HFF-Myc (cell line): ENCODE results near the gene ECT2.

Source experiments
- DNase-seq: peaks from one replicate; pipeline ENCODE4 v3.0.0-alpha.2; 2011; ENCODE audit warnings: low read depth; ENCODE audit errors: extremely low read depth
- H3K4me3 ChIP-seq: replicated peaks from 2 replicates; pipeline ENCODE4 v1.5.1; 2011; ENCODE audit warnings: low read depth, mild to moderate bottlenecking, control low read depth, low read length
- CTCF ChIP-seq: IDR thresholded peaks from 2 replicates; pipeline ENCODE4 v1.5.1; 2012; ENCODE audit warnings: mild to moderate bottlenecking, low read depth, low read length, control low read depth; ENCODE audit errors: missing control alignments

Gene ECT2

GRCh38 chr3:172777901-172778300 is 27.4 kb downstream of the ECT2 start:
- no peak for DNase-seq
- no peak overlapping the region for H3K4me3 ChIP-seq
- no peak for TF ChIP-seq CTCF

- DNase-seq: no peak
- TF ChIP-seq CTCF: no peak
- H3K4me3 ChIP-seq: no peak overlapping the region
These were observed 31.7 kb downstream of the ECT2 start for GRCh38 chr3:172782235-172782634.

- H3K4me3 ChIP-seq: no peak overlapping the region
- DNase-seq: no peak
- no peak for TF ChIP-seq CTCF
These were observed 35.5 kb downstream of the ECT2 start for GRCh38 chr3:172786036-172786435.

DNA sequence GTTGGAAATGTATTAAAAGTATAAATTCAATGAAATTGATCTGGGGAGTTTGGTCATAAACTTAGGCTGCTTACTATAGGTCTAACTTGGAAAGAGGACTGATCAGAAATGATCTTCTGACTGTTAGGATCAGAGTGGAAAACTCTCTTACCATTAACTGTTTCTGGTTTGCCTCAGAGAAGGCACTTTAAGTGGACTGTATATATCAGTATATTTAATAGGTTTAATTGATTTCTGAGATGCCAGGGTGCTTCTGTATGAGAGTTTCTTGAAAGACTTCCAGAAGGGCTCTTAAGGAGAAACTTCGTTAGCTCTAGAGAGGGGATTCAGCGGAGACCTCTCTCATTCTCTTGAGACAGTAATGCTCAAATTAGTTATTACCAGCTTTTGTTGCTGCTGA is 36.5 kb downstream of the ECT2 start:
- no peak for TF ChIP-seq CTCF
- no peak for DNase-seq
- no peak overlapping the region for H3K4me3 ChIP-seq

DNA sequence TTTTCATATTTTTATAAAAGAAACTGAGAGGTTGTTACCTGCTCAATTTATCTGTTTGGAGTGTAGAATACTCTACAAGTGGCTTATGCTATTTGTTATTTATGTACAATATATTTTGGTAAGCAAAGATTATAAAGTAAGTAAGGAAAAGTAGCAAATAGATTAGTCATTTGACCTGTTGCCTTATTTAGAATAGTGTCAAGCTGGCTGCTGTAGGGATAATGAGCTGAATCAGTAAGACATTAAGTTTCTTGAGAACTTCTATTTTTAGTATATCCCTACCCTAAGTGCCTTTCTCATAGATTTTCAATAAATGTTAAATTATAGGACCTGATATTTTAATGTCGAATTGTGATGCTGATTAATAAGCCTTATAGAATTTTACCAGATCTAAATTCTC is 37.2 kb downstream of the ECT2 start:
- H3K4me3 ChIP-seq: no peak overlapping the region
- no peak for DNase-seq
- TF ChIP-seq CTCF: no peak

GRCh38 chr3:172799246-172799645 is 48.7 kb downstream of the ECT2 start:
- TF ChIP-seq CTCF: no peak
- no peak overlapping the region for H3K4me3 ChIP-seq
- no peak for DNase-seq

- no peak overlapping the region for H3K4me3 ChIP-seq
- no peak for TF ChIP-seq CTCF
- no peak for DNase-seq
These were observed 49.6 kb downstream of the ECT2 start for GRCh38 chr3:172800156-172800555.
